EH (cell line): ENCODE measurements around the gene BRIP1.
"Not testable (repeated sequence)": the region's sequence is repeated elsewhere in the genome, so short reads cannot be mapped to it uniquely, and the experiment has no call there.

ENCODE experiments used
- DNase-seq: peaks from one replicate; pipeline ENCODE4 v3.0.0-alpha.2; 2015; ENCODE audit warnings: low read depth

Gene BRIP1

GRCh38 chr17:61827649-61828395, 35.5 kb downstream of the BRIP1 start:
- DNase-seq, result no peak

- DNase-seq, result not testable (repeated sequence)
Observed at GRCh38 chr17:61826866-61827265, 36.5 kb downstream of the BRIP1 start.

DNA sequence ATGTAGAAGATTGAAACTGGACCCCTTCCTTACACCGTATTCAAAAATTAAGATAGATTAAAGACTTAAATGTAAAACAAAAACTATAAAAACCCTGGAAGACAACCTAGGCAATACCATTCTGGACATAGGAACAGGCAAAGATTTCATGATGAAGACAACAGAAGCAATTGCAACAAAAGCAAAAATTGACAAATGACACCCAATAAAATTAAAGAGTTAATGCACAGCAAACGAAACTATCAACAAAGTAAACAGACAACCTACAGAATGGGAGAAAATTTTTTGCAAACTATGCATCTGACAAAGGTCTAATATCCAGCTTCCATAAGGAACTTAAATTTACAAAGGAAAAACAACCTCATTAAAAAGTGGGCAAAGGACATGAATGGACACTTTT, 37.1 kb downstream of the BRIP1 start:
- not testable (repeated sequence) for DNase-seq

- DNase-seq, result no peak
Observed at GRCh38 chr17:61825448-61826137, 37.7 kb downstream of the BRIP1 start.

- no peak for DNase-seq
Observed at GRCh38 chr17:61822326-61823285, 40.7 kb downstream of the BRIP1 start.

GRCh38 chr17:61821655-61822054, 41.7 kb downstream of the BRIP1 start:
- DNase-seq, result no peak

GRCh38 chr17:61819265-61819664, 44.1 kb downstream of the BRIP1 start:
- not testable (repeated sequence) for DNase-seq

- DNase-seq, result no peak
Observed at GRCh38 chr17:61818225-61818624, 45.1 kb downstream of the BRIP1 start.

DNA sequence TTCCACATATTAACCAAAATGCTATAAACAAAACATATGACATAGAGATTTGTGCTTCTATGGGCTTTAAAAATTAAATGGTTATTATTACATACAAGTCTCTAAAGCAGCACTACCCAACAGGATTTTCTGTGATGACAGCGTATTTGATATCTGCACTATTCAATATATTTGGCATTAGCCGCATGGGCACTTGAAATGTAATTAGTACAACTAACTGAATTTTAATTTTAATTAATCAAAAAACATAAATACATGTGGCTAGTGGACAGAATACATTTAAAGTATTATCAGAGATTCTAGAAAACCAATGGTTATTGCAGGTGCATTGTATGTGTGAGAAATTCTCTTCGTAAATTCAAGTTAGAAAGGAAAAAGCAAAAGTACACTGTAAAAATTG, 45.9 kb downstream of the BRIP1 start:
- no peak for DNase-seq

GRCh38 chr17:61816538-61816937, 46.8 kb downstream of the BRIP1 start:
- DNase-seq, result peak; percentile 29

DNA sequence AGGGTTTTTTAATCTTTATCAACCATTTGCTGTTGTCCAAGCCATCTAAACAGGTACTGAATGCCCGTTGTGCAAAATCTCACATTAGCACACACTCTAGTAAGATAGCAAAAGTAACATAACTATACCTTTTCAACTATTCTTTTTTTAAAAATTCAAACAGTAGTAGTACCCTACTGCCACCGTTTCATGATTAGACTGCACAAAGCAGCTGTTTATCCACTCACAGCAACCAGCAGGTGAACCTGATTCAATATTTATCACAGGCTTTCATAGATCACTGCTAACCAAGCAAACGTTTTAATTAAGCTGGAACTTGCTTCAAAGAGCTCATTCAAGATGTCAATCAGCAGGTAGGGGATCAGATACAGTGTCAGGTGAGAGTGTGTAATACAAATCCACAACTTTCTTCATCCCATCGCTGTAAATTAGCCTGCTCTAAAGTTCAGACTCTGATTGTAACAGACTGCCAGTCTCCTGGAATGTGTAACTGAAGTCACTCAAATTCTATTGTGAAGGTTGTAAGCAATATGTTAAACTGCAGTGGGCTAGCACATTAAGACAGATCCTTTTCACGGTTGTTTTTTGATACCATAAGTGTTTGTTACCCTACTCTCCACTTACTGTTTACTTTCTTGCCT, 47.3 kb downstream of the BRIP1 start:
- no peak for DNase-seq

GRCh38 chr17:61814485-61814884, 48.8 kb downstream of the BRIP1 start:
- DNase-seq, result no peak

- peak; percentile 54 for DNase-seq
Observed at GRCh38 chr17:61813211-61813610, 50.1 kb downstream of the BRIP1 start.

- DNase-seq, result no peak
Observed at GRCh38 chr17:61812747-61813146, 50.6 kb downstream of the BRIP1 start.

DNA sequence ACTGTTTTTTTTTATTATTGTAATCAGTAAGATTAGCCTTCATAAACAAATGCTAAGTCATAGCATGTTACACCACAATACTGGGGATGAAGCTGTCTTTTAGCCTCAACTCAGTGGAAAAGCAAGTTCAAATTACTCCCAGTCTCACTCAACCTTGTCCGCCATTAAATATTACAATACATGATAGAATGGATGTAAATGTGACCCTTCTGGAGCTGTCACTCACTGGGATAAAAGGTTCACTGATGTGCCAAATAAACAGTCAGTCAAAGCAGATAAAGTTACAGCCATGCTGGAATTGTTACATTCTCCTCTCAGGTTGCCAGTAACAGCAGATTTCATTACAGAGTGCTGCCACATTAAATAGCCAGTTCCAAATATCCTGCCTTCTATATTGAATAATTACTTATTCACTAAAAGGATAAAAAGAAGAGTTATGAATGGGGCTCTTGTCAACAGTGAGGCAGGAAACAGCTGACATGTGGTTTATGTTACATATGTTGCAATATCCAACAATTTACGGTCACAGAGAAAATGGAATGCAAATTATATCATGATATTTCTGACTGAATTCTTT, 53.4 kb downstream of the BRIP1 start:
- DNase-seq, result peak; percentile 69

DNA sequence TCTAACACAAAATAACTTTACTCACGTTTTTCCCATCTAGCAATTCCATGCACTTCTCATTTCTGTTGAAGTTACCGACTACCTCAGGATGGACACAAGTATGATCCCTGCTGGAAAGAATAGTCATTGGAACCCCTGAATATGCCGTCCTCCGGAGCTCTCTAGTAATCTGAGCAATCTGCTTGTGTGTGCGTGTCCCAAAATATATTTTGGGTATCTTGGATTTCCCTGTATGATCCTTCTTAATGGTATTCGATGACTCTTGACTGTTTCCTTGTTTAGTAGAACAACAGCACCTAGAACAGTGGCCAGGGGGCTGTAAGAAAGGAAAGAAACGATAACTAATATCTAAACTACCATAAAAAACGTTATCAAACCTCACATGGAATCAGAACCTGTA, 54.9 kb downstream of the BRIP1 start:
- no peak for DNase-seq

GRCh38 chr17:61806936-61807335, 56.4 kb downstream of the BRIP1 start:
- DNase-seq, result peak; percentile 50

DNA sequence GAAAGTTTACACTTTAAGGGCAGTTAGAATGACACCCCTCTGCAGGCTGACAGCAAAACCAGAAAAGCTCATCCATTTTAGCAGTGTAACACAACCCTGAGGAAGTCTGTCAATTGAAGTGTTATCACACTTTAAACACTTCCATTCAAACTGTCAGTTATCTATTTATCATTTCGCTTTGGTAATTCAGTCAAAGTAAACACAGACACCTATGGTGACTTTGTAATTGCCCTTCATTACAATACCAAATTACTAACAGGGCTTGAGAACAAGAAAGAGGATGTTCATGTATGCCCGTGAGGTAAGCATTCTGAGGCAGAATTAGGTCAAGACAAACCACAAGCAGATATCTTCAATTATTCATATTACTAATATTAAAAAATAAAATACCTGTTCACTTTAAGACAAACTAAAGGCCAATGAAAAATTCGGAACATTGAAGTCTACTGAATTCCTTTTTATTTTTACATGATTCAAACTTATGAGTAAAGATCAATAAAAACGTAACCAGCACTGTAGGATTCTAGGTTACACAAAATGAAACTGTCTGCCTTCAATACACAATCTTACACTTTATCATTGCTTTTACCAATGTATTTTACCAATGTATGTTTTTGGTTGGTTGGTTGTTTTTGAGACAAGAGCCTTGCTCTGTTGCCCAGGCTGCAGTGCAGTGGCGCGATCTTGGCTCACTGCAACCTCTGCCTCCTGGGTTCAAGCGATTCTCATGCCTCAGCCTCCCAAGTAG, 57.1 kb downstream of the BRIP1 start:
- peak; percentile 20 for DNase-seq

DNA sequence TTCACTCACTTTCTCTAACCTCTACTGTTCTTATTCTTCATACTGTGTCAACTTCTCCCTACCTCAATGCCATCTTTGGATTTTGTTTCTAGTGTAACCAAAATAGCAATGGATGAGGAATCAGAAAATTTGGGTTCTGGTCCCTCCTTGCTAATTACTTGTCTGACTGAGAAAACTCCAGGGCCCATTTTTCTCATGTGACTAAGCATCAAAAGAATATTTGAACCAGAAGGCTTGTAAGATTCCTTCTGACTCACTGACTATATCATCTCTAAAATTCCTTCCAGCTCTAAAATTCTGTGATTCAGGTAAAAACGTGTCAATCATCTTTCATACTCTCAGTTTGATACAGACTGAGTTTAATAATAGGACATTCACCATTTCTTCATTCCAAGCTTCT, 57.9 kb downstream of the BRIP1 start:
- peak; percentile 88 for DNase-seq

DNA sequence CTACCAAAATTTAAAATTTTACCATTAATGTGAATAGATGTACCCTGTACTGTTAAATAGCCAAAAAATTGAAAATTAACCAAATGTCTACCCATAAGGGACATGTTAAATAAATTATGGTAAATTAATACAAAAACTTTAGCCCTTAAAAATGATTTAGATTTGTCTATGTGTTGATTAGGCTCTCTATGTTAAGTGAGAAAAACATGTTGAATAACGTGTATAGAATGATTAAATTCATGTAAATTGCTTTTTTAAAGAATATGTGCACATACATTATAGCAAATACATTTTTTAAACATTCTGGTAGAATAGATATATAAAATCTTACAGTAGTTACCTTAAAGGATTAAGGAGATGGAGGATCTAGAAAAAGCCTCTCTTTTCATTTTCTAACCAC, 59.5 kb downstream of the BRIP1 start:
- no peak for DNase-seq

DNA sequence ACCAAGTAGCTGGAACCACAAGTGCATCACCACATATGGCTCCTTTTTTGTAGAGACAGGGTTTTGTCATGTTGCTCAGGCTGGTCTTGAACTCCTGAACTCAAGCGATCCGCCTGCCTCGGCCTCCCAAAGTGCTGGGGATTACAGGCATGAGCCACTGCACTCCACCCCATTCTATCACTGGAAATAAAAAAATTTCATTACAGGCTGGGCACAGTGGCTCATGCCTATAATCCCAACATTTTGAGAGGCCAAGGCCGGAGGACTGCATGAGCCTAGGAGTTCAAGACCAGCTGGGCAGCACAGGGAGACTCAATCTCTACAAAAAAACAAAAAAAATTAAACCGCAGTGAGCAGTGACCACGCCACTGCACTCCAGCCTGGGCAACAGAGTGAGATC, 60.1 kb downstream of the BRIP1 start:
- DNase-seq, result no peak
